GM12878 (cell line): ENCODE data around the gene PPP1R18. TPM values are rescaled to one million over a fixed set of nuclear protein-coding genes. Genes with fewer than 3 reads are reported as not detected.

Experiments used
- ATAC-seq: fragments of 200-7000 bp; cut with Tn5 transposase; 3 replicates; pipeline ENCODE4 v1.9.1; 2020; ENCODE audit warnings: mild to moderate bottlenecking, moderate library complexity
- BruUV-seq: library from RNA; stranded (reverse); fragments of 400-500 nt; replicated peaks from 2 replicates; lab custom pipeline; 2021; lab: Mats Ljungman, UMichigan
- CTCF ChIA-PET: fragments of 300-600 bp; sonication (Branson Sonifier 250); formaldehyde crosslinking; extraction: SDS; loops from one replicate; lab custom pipeline; 2021; ENCODE audit warnings: inconsistent platforms; lab: Yijun Ruan, JAX
- POLR2A ChIA-PET: fragments of 350-600 bp; formaldehyde crosslinking; extraction: SDS; loops from one replicate; lab custom pipeline; 2021; ENCODE audit warnings: inconsistent platforms; lab: Charles Lee
- RAD21 ChIA-PET: fragments of 300-600 bp; sonication (Branson Sonifier 250); formaldehyde crosslinking; loops from one replicate; lab custom pipeline; 2023; ENCODE audit warnings: antibody characterized with exemption; ENCODE audit not compliant: unreplicated experiment; lab: Charles Lee
- SMC1A ChIA-PET: fragments of 300-600 bp; sonication (Branson Sonifier 250); formaldehyde crosslinking; loops from one replicate; lab custom pipeline; 2023; ENCODE audit not compliant: unreplicated experiment, uncharacterized antibody; lab: Charles Lee
- DNase-seq: peaks from one replicate; pipeline ENCODE4 v3.0.0-alpha.2; 2011; ENCODE audit warnings: low read depth, low spot score
- FAIRE-seq: peaks from 3 replicates; lab custom pipeline; 2011; peaks lifted over from hg19 to GRCh38; lab: Jason Lieb, UNC
- H2AFZ ChIP-seq: 2 replicates; pipeline ENCODE4 v1.6.0; 2011; ENCODE audit warnings: low read depth, low read length, control low read depth; ENCODE audit not compliant: control insufficient read depth
- H3K27ac ChIP-seq: 2 replicates; pipeline ENCODE4 v1.5.1; 2011; ENCODE audit warnings: control low read depth; ENCODE audit not compliant: control insufficient read depth, insufficient read depth
- H3K27me3 ChIP-seq, 2 experiments: replicated peaks in 1 of 2; 2 replicates each; pipeline versions ENCODE4 v1.6.0 to v1.6.1; 2011; ENCODE audit warnings: low read length in 1 of 2; ENCODE audit not compliant: control insufficient read depth in 2 of 2, insufficient read depth in 2 of 2
- H3K36me3 ChIP-seq, 2 experiments: 2 replicates each; pipeline ENCODE4 v1.5.1; 2011; ENCODE audit warnings: low read length in 1 of 2; ENCODE audit not compliant: control insufficient read depth in 2 of 2, insufficient read depth in 2 of 2
- H3K4me1 ChIP-seq: 2 replicates; pipeline ENCODE4 v1.6.1; 2011; ENCODE audit warnings: mild to moderate bottlenecking, low read length, moderate library complexity, mixed read lengths; ENCODE audit not compliant: control insufficient read depth, insufficient read depth
- H3K4me2 ChIP-seq: 2 replicates; pipeline ENCODE4 v1.6.0; 2011; ENCODE audit warnings: control low read depth; ENCODE audit not compliant: control insufficient read depth, insufficient read depth
- H3K4me3 ChIP-seq: fragments of 200-600 bp; sonication (generic); 2 replicates; pipeline ENCODE4 v1.5.1; 2016
- H3K79me2 ChIP-seq: 2 replicates; pipeline ENCODE4 v1.6.0; 2011; ENCODE audit warnings: low read length; ENCODE audit not compliant: control insufficient read depth, insufficient read depth
- H3K9ac ChIP-seq: 2 replicates; pipeline ENCODE4 v1.8.0; 2011; ENCODE audit warnings: low read length, control low read depth, mixed read lengths; ENCODE audit not compliant: control insufficient read depth, insufficient read depth
- H3K9me3 ChIP-seq: replicated peaks from 3 replicates; pipeline ENCODE4 v1.5.1; 2011; ENCODE audit warnings: mild to moderate bottlenecking, low read length; ENCODE audit not compliant: control insufficient read depth, insufficient read depth
- H4K20me1 ChIP-seq: 2 replicates; pipeline ENCODE4 v1.6.0; 2011; ENCODE audit not compliant: control insufficient read depth, insufficient read depth
- CBFB ChIP-seq: IDR thresholded peaks from 2 replicates; pipeline ENCODE4 v1.6.1; 2016; ENCODE audit warnings: antibody characterized with exemption, low read depth
- CHD1 ChIP-seq: IDR thresholded peaks from 2 replicates; pipeline ENCODE4 v1.6.1; 2012; ENCODE audit warnings: low read depth, low read length, improper control_type of control experiment
- CHD2 ChIP-seq: IDR thresholded peaks from 2 replicates; pipeline ENCODE4 v1.6.1; 2011; ENCODE audit warnings: low read depth, low read length, improper control_type of control experiment, borderline replicate concordance
- CREB1 ChIP-seq: IDR thresholded peaks from 2 replicates; pipeline ENCODE4 v1.6.1; 2012; ENCODE audit warnings: low read depth, mild to moderate bottlenecking, inconsistent platforms
- CREM ChIP-seq: IDR thresholded peaks from 2 replicates; pipeline ENCODE4 v1.6.1; 2014; ENCODE audit warnings: antibody characterized with exemption, low read depth
- DPF2 ChIP-seq: fragments of 450-650 bp; IDR thresholded peaks from 2 replicates; pipeline ENCODE4 v1.6.1; 2017; ENCODE audit warnings: mild to moderate bottlenecking
- EZH2 ChIP-seq: IDR thresholded peaks from 2 replicates; pipeline ENCODE4 v1.6.1; 2012; ENCODE audit warnings: low read depth, mild to moderate bottlenecking, control low read depth, inconsistent platforms, low read length, borderline replicate concordance; ENCODE audit not compliant: control insufficient read depth
- HDAC6 ChIP-seq: fragments of 200-600 bp; sonication (generic); IDR thresholded peaks from one replicate; pipeline ENCODE4 v1.8.0; 2017; ENCODE audit warnings: antibody characterized with exemption; ENCODE audit not compliant: unreplicated experiment
- IKZF1 ChIP-seq: fragments of 450-650 bp; conservative IDR thresholded peaks from 2 replicates; pipeline ENCODE4 v1.6.1; 2017; ENCODE audit warnings: antibody characterized with exemption, mild to moderate bottlenecking
- MXI1 ChIP-seq: fragments of 150-350 bp; IDR thresholded peaks from 2 replicates; pipeline ENCODE4 v1.6.1; 2011; ENCODE audit warnings: low read depth, mild to moderate bottlenecking, inconsistent platforms, low read length, improper control_type of control experiment
- NRF1 ChIP-seq: conservative IDR thresholded peaks from 2 replicates; pipeline ENCODE4 v1.6.1; 2011; ENCODE audit warnings: mild to moderate bottlenecking, low read depth, low read length, improper control_type of control experiment
- SIN3A ChIP-seq: IDR thresholded peaks from 2 replicates; pipeline ENCODE4 v1.6.1; 2012; ENCODE audit warnings: low read depth, low read length, improper control_type of control experiment
- SIX5 ChIP-seq: IDR thresholded peaks from 2 replicates; pipeline ENCODE4 v1.6.1; 2011; ENCODE audit warnings: mild to moderate bottlenecking, low read depth, low read length, moderate library complexity; ENCODE audit not compliant: severe bottlenecking
- SREBF2 ChIP-seq: IDR thresholded peaks from 2 replicates; pipeline ENCODE4 v1.6.1; 2012; ENCODE audit warnings: mild to moderate bottlenecking, low read length
- TCF12 ChIP-seq: IDR thresholded peaks from 2 replicates; pipeline ENCODE4 v1.6.1; 2011; ENCODE audit warnings: low read depth, mild to moderate bottlenecking, low read length
- ZNF207 ChIP-seq: fragments of 450-650 bp; IDR thresholded peaks from 2 replicates; pipeline ENCODE4 v1.6.1; 2014; ENCODE audit warnings: antibody characterized with exemption, mild to moderate bottlenecking, borderline replicate concordance
- ZNF24 ChIP-seq: fragments of 450-650 bp; IDR thresholded peaks from 2 replicates; pipeline ENCODE4 v1.6.1; 2017; ENCODE audit warnings: antibody characterized with exemption, mild to moderate bottlenecking
- ZNF274 ChIP-seq: IDR thresholded peaks from one replicate; pipeline ENCODE4 v1.8.0; 2011; ENCODE audit not compliant: insufficient read length, insufficient read depth
- WGBS: methylation state at CpG from one replicate; pipeline ENCODE4 v1.1.6; 2016; ENCODE audit warnings: low lambda C conversion rate; ENCODE audit not compliant: insufficient replicate concordance, insufficient coverage; ENCODE audit errors: missing lambda C conversion rate; 5-methylcytosine and 5-hydroxymethylcytosine counted together
- in situ Hi-C: fragments of 300-500 bp; cut with MboI; formaldehyde crosslinking; loops from 9 replicates; pipeline ENCODE4 v1.14.3; 2018; ENCODE audit warnings: mixed read lengths
- intact Hi-C: fragments of 100-400 bp; cut with micrococcal nuclease; formaldehyde crosslinking; loops from one replicate; pipeline ENCODE4 v1.14.2; 2022; ENCODE audit not compliant: unreplicated experiment
- polyA plus RNA-seq, 11 experiments: library from polyadenylated mRNA; depleted of rRNA in 4 of 11; unstranded in 6 of 11; stranded (reverse) in 5 of 11; fragments of >200 nt; fragmentation: Nextera tagmentation in 4 of 11; fragmentation: Illumina TruSeq in 1 of 11; extraction: Ambion mirVana in 4 of 11; extraction: Trizol in 1 of 11; gene quantifications; 1 replicate in 1 of 11; 2 replicates in 10 of 11; pipeline versions ENCODE4 v1.2.1 to v1.2.3, GENCODE V29; 2011 to 2016; ENCODE audit warnings: inconsistent platforms in 2 of 11, missing spikeins in 2 of 11, low read depth in 1 of 11
- total RNA-seq, 4 experiments: library from RNA; depleted of rRNA in 3 of 4; stranded (reverse); fragments of >200 nt in 3 of 4; fragmentation: Illumina TruSeq in 1 of 4; extraction: Trizol in 1 of 4; gene quantifications; 2 replicates each; pipeline versions ENCODE4 v1.2.1 to v1.2.3, GENCODE V29; 2013 to 2021
- TF ChIP-seq, protein P1 (sequence below): IDR thresholded peaks from 2 replicates; pipeline ENCODE4 v1.6.1; 2011; ENCODE audit warnings: low read depth, low read length, improper control_type of control experiment, borderline replicate concordance
- TF ChIP-seq, protein P2 (sequence below): IDR thresholded peaks from 2 replicates; pipeline ENCODE4 v1.6.1; 2011; ENCODE audit warnings: borderline replicate concordance, low read depth, mild to moderate bottlenecking, moderate library complexity, low read length; ENCODE audit not compliant: insufficient read depth, poor library complexity, severe bottlenecking
- TF ChIP-seq, protein P3 (sequence below): IDR thresholded peaks from 2 replicates; pipeline ENCODE4 v1.6.1; 2011; ENCODE audit warnings: borderline replicate concordance, low read depth, mild to moderate bottlenecking, moderate library complexity, mixed read lengths, low read length; ENCODE audit not compliant: insufficient read depth; ENCODE audit errors: extremely low read length

Gene PPP1R18
- total and polyA plus RNA-seq, 10 of the 15 experiments (the other 5 are each of a cell fraction or from before 2014, with no cell fraction given), result 21.0 to 119 (median 52.6) TPM

DNA sequence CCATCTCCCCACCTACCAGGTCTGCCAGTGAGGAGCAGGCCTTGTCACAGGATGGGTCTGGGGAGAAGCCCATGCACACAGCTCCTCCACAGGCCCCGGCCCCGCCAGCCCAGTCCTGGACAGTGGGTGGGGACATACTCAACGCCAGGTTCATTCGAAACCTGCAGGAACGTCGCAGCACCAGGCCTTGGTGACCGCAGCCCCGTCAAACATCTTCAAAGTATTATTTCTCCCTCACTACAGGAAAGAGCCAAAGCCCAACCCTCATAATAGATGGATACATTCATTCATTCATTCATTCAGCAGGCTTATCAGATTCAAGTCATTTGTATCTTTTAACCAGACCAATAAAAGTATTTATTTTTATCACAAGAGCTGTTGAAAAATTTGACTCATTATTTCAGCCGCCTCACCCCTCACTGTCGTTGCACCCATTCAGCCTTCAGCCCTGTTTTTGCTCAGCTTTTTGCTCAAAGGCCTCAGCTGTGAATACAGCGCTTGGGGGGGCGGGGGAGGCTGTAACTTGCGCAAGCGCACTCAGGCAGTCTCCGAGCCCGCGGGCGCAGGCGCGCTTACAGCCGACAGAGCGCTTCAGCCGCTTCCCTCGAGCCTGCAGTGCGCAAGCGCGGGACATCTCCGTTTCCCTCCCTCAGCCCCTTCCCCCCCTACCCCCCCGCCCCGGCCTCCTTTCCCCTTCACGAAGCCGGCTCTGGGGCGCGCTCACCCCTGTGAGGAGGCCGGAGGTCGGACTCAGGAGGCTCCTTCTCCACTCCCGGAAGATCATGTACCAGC is 39.8 kb downstream of the PPP1R18 start, which contains the start of gene C6orf136:
Gene C6orf136 (plus strand): TSS at position 684 of the 792 bp plus-strand sequence. CDS start 99 bp downstream, at position 783.
- no peaks in the 10 kb centered on the region for H3K27me3 ChIP-seq
- no peaks in the 10 kb centered on the region for H4K20me1 ChIP-seq
- H3K27ac ChIP-seq, result peak within 1 kb of the TSS; percentile 87
- H3K79me2 ChIP-seq, result peaks cover 16% of the 10 kb centered on the region
- ChIA-PET RAD21 (interaction anchor here (0.8 kb wide), 1 partner anchor 33 kb away, joined by 3 read pairs; no protein-coding TSS in a partner anchor), POLR2A (interaction anchor here (0.5 to 1.2 kb wide), 9 partner anchors 14 to 800 kb away, joined by 3 to 10 read pairs (median 4); partner anchors contain the start of genes MRPS18B and PPP1R10), SMC1A (interaction anchor here (0.7 to 1.6 kb wide), 2 partner anchors 28 to 32 kb away, joined by 4 to 5 read pairs; no protein-coding TSS in a partner anchor), CTCF (interaction anchor here (1.2 kb wide), 1 partner anchor 26 kb away, joined by 6 read pairs; the partner anchor contains the start of gene DHX16)
- peak within 1 kb of the TSS; percentile 88 for H3K9ac ChIP-seq
- H3K36me3 ChIP-seq, result no peaks in the 10 kb centered on the region; a peak in 2 of 4 replicates
- DNase-seq (peak; percentile 75), FAIRE-seq (peak; percentile 81), ATAC-seq (peak; percentile 88)
- BruUV-seq, result TSS peak; percentile 68
- WGBS, result 25% methylated on average over 23 of the region's 37 CpGs
- peak within 1 kb of the TSS; percentile 93 for H2AFZ ChIP-seq
- H3K9me3 ChIP-seq, result no peaks in the 10 kb centered on the region
- peaks cover 2% of the 10 kb centered on the region; the same call in 1 of the 2 replicates for H3K4me1 ChIP-seq
- intact Hi-C loops (loop anchor here (2.0 kb wide), 1 partner anchor 26 kb away; the partner anchor contains the start of gene DHX16), in situ Hi-C loops (no loop called here)
- peak within 1 kb of the TSS; percentile 77 for H3K4me3 ChIP-seq
- H3K4me2 ChIP-seq, result peak within 1 kb of the TSS; percentile 82
- TF ChIP-seq EZH2 (no peak), SIX5 (no peak), ZNF24 (peak; percentile 84), NRF1 (peak; percentile 94), MXI1 (0 out of 2 replicates have a peak, but pooled peaks have one; percentile 45), CREB1 (peak; percentile 21; the same call in 1 of the 2 replicates), ZNF274 (no peak), SREBF2 (no peak), CHD1 (no peak), CBFB (no peak), DPF2 (no peak), HDAC6 (peak; percentile 1), CHD2 (0 out of 2 replicates have a peak, but pooled peaks have one; percentile 22), TCF12 (no peak), ZNF207 (no peak), SIN3A (peak; percentile 24; the same call in 1 of the 2 replicates), CREM (no peak), IKZF1 (peak; percentile 87)
- TF ChIP-seq, protein P1, sequence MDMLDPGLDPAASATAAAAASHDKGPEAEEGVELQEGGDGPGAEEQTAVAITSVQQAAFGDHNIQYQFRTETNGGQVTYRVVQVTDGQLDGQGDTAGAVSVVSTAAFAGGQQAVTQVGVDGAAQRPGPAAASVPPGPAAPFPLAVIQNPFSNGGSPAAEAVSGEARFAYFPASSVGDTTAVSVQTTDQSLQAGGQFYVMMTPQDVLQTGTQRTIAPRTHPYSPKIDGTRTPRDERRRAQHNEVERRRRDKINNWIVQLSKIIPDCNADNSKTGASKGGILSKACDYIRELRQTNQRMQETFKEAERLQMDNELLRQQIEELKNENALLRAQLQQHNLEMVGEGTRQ, result no peak
- TF ChIP-seq, protein P2, sequence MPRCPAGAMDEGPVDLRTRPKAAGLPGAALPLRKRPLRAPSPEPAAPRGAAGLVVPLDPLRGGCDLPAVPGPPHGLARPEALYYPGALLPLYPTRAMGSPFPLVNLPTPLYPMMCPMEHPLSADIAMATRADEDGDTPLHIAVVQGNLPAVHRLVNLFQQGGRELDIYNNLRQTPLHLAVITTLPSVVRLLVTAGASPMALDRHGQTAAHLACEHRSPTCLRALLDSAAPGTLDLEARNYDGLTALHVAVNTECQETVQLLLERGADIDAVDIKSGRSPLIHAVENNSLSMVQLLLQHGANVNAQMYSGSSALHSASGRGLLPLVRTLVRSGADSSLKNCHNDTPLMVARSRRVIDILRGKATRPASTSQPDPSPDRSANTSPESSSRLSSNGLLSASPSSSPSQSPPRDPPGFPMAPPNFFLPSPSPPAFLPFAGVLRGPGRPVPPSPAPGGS, result peak; percentile 5
- TF ChIP-seq, protein P3, sequence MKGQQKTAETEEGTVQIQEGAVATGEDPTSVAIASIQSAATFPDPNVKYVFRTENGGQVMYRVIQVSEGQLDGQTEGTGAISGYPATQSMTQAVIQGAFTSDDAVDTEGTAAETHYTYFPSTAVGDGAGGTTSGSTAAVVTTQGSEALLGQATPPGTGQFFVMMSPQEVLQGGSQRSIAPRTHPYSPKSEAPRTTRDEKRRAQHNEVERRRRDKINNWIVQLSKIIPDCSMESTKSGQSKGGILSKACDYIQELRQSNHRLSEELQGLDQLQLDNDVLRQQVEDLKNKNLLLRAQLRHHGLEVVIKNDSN, result no peak
